Measurements from ENCODE around the gene CEMIP2.

GRCh38 chr9:71719562-71719961, 48.8 kb downstream of the CEMIP2 start:
- TF ChIP-seq CTCF (CRISPR knock-in tag; IDR thresholded peaks at IDR 0.05) (no peak), TAF1 (CRISPR knock-in tag; IDR thresholded peaks at IDR 0.05) (no peak), MAFF (IDR thresholded peaks at IDR 0.05; ENCODE audit: low read depth, low read length) (no peak), FOSL2 (CRISPR knock-in tag; IDR thresholded peaks at IDR 0.05) (no peak), HCFC1 (IDR thresholded peaks at IDR 0.05; ENCODE audit: low read depth, low read length) (no peak), ZNF687 (CRISPR knock-in tag; IDR thresholded peaks at IDR 0.05) (no peak), TMF1 (CRISPR knock-in tag; IDR thresholded peaks at IDR 0.05; ENCODE audit: low read depth) (no peak), E2F5 (CRISPR knock-in tag; conservative IDR thresholded peaks at IDR 0.05) (no peak), BHLHE40 (IDR thresholded peaks at IDR 0.05; ENCODE audit: low read length) (no peak), SP1 (IDR thresholded peaks at IDR 0.05) (no peak), SP1 (CRISPR knock-in tag; IDR thresholded peaks at IDR 0.05) (no peak)
